GM18861 (cell line): ENCODE data around the gene ARF1.

Experiments used
- ATAC-seq: cut with Tn5 transposase; IDR thresholded peaks from one replicate; pipeline ENCODE4 v1.9.1; 2021; ENCODE audit not compliant: unreplicated experiment

ARF1 gene

GRCh38 chr1:228048659-228049298 is 33.7 kb upstream of the ARF1 start:
- no peak for ATAC-seq

- no peak for ATAC-seq
These were observed 31.8 kb upstream of the ARF1 start for GRCh38 chr1:228050571-228051231.

- no peak for ATAC-seq
These were observed 24.1 kb upstream of the ARF1 start for GRCh38 chr1:228058172-228058948.

- no peak for ATAC-seq
These were observed 23.4 kb upstream of the ARF1 start for GRCh38 chr1:228058949-228059633.

GRCh38 chr1:228059634-228060457 is 22.7 kb upstream of the ARF1 start:
- no peak for ATAC-seq

- no peak for ATAC-seq
These were observed 21.9 kb upstream of the ARF1 start for GRCh38 chr1:228060458-228061190.

GRCh38 chr1:228061411-228062084 is 21.0 kb upstream of the ARF1 start:
- ATAC-seq, result no peak

- no peak for ATAC-seq
These were observed 20.3 kb upstream of the ARF1 start for GRCh38 chr1:228062085-228062791.

GRCh38 chr1:228062812-228063211 is 19.7 kb upstream of the ARF1 start:
- no peak for ATAC-seq

- ATAC-seq, result no peak
These were observed 19.0 kb upstream of the ARF1 start for GRCh38 chr1:228063251-228064191.

- no peak for ATAC-seq
These were observed 18.2 kb upstream of the ARF1 start for GRCh38 chr1:228064296-228064695.

- no peak for ATAC-seq
These were observed 17.6 kb upstream of the ARF1 start for GRCh38 chr1:228064741-228065542.

GRCh38 chr1:228065543-228066347 is 16.8 kb upstream of the ARF1 start:
- ATAC-seq, result no peak

GRCh38 chr1:228066416-228066815 is 16.1 kb upstream of the ARF1 start:
- no peak for ATAC-seq

- no peak for ATAC-seq
These were observed 15.4 kb upstream of the ARF1 start for GRCh38 chr1:228066891-228067654.
